Fibroblast of lung (primary cell): Measurements from ENCODE around the gene PSMD1. TPM values are rescaled to one million over a fixed set of nuclear protein-coding genes. Genes with fewer than 3 reads are reported as not detected.
A peak's percentile ranks its signal among the peaks of the same experiment; 100 is the strongest.

Experiments
- DNase-seq, 2 donors: peaks; one replicate each; pipeline versions ENCODE4 v3.0.0 to v3.0.0-alpha.2; 2010; ENCODE audit warnings: low read depth in 2 of 2
- H2AFZ ChIP-seq: 2 replicates; pipeline ENCODE4 v1.5.1; 2012; ENCODE audit warnings: low read length, control low read depth, inconsistent platforms
- H3K27ac ChIP-seq: 2 replicates; pipeline ENCODE4 v1.5.1; 2011; ENCODE audit warnings: low read length, control low read depth; ENCODE audit not compliant: insufficient read depth
- H3K27me3 ChIP-seq: 2 replicates; pipeline ENCODE4 v1.5.1; 2011; ENCODE audit warnings: mild to moderate bottlenecking, low read length; ENCODE audit not compliant: control insufficient read depth, insufficient read depth
- H3K36me3 ChIP-seq: 2 replicates; pipeline ENCODE4 v1.5.1; 2011; ENCODE audit warnings: low read length; ENCODE audit not compliant: control insufficient read depth, insufficient read depth
- H3K4me1 ChIP-seq: 2 replicates; pipeline ENCODE4 v1.5.1; 2011; ENCODE audit warnings: low read length; ENCODE audit not compliant: control insufficient read depth, insufficient read depth; ENCODE audit errors: extremely low read depth
- H3K4me2 ChIP-seq: 2 replicates; pipeline ENCODE4 v1.5.1; 2011; ENCODE audit warnings: low read length, control low read depth; ENCODE audit not compliant: insufficient read depth; ENCODE audit errors: extremely low read depth
- H3K4me3 ChIP-seq, 4 experiments: fragments of 200-600 bp in 1 of 4; sonication (generic) in 1 of 4; replicated peaks in 1 of 4; 2 replicates each; pipeline ENCODE4 v1.5.1; 2011 to 2016; ENCODE audit warnings: low read length in 4 of 4, low read depth in 3 of 4, mild to moderate bottlenecking in 3 of 4, control low read depth in 2 of 4, inconsistent platforms in 1 of 4, mixed read lengths in 1 of 4; ENCODE audit not compliant: insufficient read depth in 1 of 4; ENCODE audit errors: control extremely low read depth in 1 of 4
- H3K79me2 ChIP-seq: 2 replicates; pipeline ENCODE4 v1.5.1; 2012; ENCODE audit warnings: mild to moderate bottlenecking, low read length, inconsistent platforms; ENCODE audit not compliant: control insufficient read depth, insufficient read depth
- H3K9ac ChIP-seq: 2 replicates; pipeline ENCODE4 v1.5.1; 2011; ENCODE audit warnings: mild to moderate bottlenecking, low read length, control low read depth; ENCODE audit not compliant: insufficient read depth
- H3K9me3 ChIP-seq: 2 replicates; pipeline ENCODE4 v1.5.1; 2012; ENCODE audit warnings: low read depth, low read length; ENCODE audit not compliant: control insufficient read depth, insufficient read depth
- H4K20me1 ChIP-seq: 2 replicates; pipeline ENCODE4 v1.5.1; 2011; ENCODE audit warnings: low read length; ENCODE audit not compliant: control insufficient read depth, insufficient read depth; ENCODE audit errors: extremely low read depth
- CTCF ChIP-seq, 2 donors: IDR thresholded peaks in 1 of 2; conservative IDR thresholded peaks in 1 of 2; 1 replicate in 1 of 2; 2 replicates in 1 of 2; pipeline ENCODE4 v1.5.1; 2011 to 2012; ENCODE audit warnings: low read length in 2 of 2, control low read depth in 1 of 2, inconsistent platforms in 1 of 2, low read depth in 1 of 2, mild to moderate bottlenecking in 1 of 2
- EZH2 ChIP-seq: IDR thresholded peaks from 2 replicates; pipeline ENCODE4 v1.5.1; 2012; ENCODE audit warnings: low read length, control low read depth, mild to moderate bottlenecking; ENCODE audit errors: missing control alignments
- polyA plus RNA-seq, 2 donors: library from polyadenylated mRNA; depleted of rRNA in 1 of 2; stranded (reverse) in 1 of 2; unstranded in 1 of 2; fragments of >200 nt; gene quantifications; 2 replicates each; pipeline ENCODE4 v1.2.1, GENCODE V29; 2011 to 2012; ENCODE audit warnings: missing spikeins in 1 of 2
- total RNA-seq: library from RNA; depleted of rRNA; stranded (reverse); fragments of >200 nt; gene quantifications from 2 replicates; pipeline ENCODE4 v1.2.1, GENCODE V29; 2014

The PSMD1 gene
- total and polyA plus RNA-seq, 2 donors (not counting 1 experiment from before 2014, with no cell fraction given): 125 to 144 TPM

- H3K9ac ChIP-seq: no peak overlapping the region
- DNase-seq: no peak
- H3K4me1 ChIP-seq: no peaks in the 10 kb centered on the region
- H3K4me3 ChIP-seq: no peak overlapping the region
- H3K9me3 ChIP-seq: no peaks in the 10 kb centered on the region
- no peaks in the 10 kb centered on the region for H3K36me3 ChIP-seq
- H4K20me1 ChIP-seq: no peaks in the 10 kb centered on the region
- H2AFZ ChIP-seq: no peak overlapping the region
- TF ChIP-seq CTCF (conservative IDR thresholded peaks at IDR 0.05 in 1 of 2, IDR thresholded peaks at IDR 0.05 in 1 of 2; ENCODE audit: low read depth in 1 of 2, low read length in 2 of 2) (no peak), EZH2 (peak; percentile 42)
- H3K27ac ChIP-seq: no peak overlapping the region
- H3K4me2 ChIP-seq: no peak overlapping the region
- H3K79me2 ChIP-seq: no peaks in the 10 kb centered on the region
- H3K27me3 ChIP-seq: no peaks in the 10 kb centered on the region
Measured at GRCh38 chr2:231047274-231047922, 9.3 kb upstream of the PSMD1 start.

- Histone ChIP-seq H3K79me2 (no peaks in the 10 kb centered on the region), H3K4me3 (no peak overlapping the region), H3K4me1 (no peaks in the 10 kb centered on the region)
Measured at GRCh38 chr2:231047923-231048915, 8.4 kb upstream of the PSMD1 start.

More at GRCh38 chr2:231047923-231048915, 8.4 kb upstream of the PSMD1 start:
- H3K9me3 ChIP-seq: no peaks in the 10 kb centered on the region
- no peak overlapping the region for H2AFZ ChIP-seq
- no peak overlapping the region for H3K4me2 ChIP-seq
- no peaks in the 10 kb centered on the region for H3K27me3 ChIP-seq
- no peak overlapping the region for H3K27ac ChIP-seq
- no peak for TF ChIP-seq CTCF (conservative IDR thresholded peaks at IDR 0.05 in 1 of 2, IDR thresholded peaks at IDR 0.05 in 1 of 2; ENCODE audit: low read depth in 1 of 2, low read length in 2 of 2)
- no peak for TF ChIP-seq EZH2
- no peaks in the 10 kb centered on the region for H4K20me1 ChIP-seq
- no peak for DNase-seq
- no peaks in the 10 kb centered on the region for H3K36me3 ChIP-seq
- H3K9ac ChIP-seq: no peak overlapping the region
